SK-N-MC (cell line): ENCODE results near the gene CMSS1.
A peak's percentile ranks its signal among the peaks of the same experiment; 100 is the strongest.

Source experiments
- DNase-seq: peaks from one replicate; pipeline ENCODE4 v3.0.0-alpha.2; 2011; ENCODE audit warnings: low read depth, low spot score
- H3K27ac ChIP-seq: fragments of 200-600 bp; sonication (generic); 2 replicates; pipeline ENCODE4 v1.5.1; 2016; ENCODE audit warnings: mixed run types
- H3K36me3 ChIP-seq: fragments of 200-600 bp; sonication (generic); 2 replicates; pipeline ENCODE4 v1.6.1; 2017; ENCODE audit warnings: antibody characterized with exemption, low read length, mixed read lengths; ENCODE audit not compliant: insufficient read depth
- H3K4me3 ChIP-seq: fragments of 200-600 bp; sonication (generic); 2 replicates; pipeline ENCODE4 v1.5.1; 2016
- H3K9ac ChIP-seq: fragments of 200-600 bp; sonication (generic); 2 replicates; pipeline ENCODE4 v1.8.0; 2017; ENCODE audit warnings: mixed run types, mixed read lengths; ENCODE audit not compliant: insufficient read length
- H3K9me3 ChIP-seq: fragments of 200-600 bp; sonication (generic); 2 replicates; pipeline ENCODE4 v1.6.1; 2017; ENCODE audit warnings: low read depth, mild to moderate bottlenecking, antibody characterized with exemption, low read length, moderate library complexity, mixed read lengths
- EZH2 ChIP-seq: fragments of 200-600 bp; sonication (generic); IDR thresholded peaks from one replicate; pipeline ENCODE4 v1.6.1; 2017; ENCODE audit warnings: antibody characterized with exemption
- FOXP2 ChIP-seq: optimal IDR thresholded peaks from 2 replicates; pipeline ENCODE3; 2011; ENCODE audit warnings: mild to moderate bottlenecking, moderate library complexity; ENCODE audit not compliant: insufficient read depth; ENCODE audit errors: extremely low read length, control extremely low read depth
- POLR2AphosphoS5 ChIP-seq: IDR thresholded peaks from 2 replicates; pipeline ENCODE4 v1.6.1; 2012; ENCODE audit warnings: mild to moderate bottlenecking, low read depth, low read length, borderline replicate concordance

Gene CMSS1

GRCh38 chr3:99902091-99902490 lies 84.4 kb downstream of the CMSS1 start:
- no peak overlapping the region for H3K9ac ChIP-seq
- H3K4me3 ChIP-seq: no peak overlapping the region
- no peaks in the 10 kb centered on the region for H3K36me3 ChIP-seq
- peak overlapping the region; percentile 27; the same call in 1 of the 2 replicates for H3K27ac ChIP-seq
- no peak for DNase-seq
- no peaks in the 10 kb centered on the region for H3K9me3 ChIP-seq
- no peak for TF ChIP-seq FOXP2
- no peak for TF ChIP-seq EZH2
- TF ChIP-seq POLR2AphosphoS5: no peak

- DNase-seq: no peak
- Histone ChIP-seq H3K36me3 (no peaks in the 10 kb centered on the region), H3K4me3 (no peak overlapping the region), H3K9me3 (no peaks in the 10 kb centered on the region), H3K27ac (no peak overlapping the region), H3K9ac (no peak overlapping the region)
- TF ChIP-seq FOXP2 (no peak), EZH2 (no peak), POLR2AphosphoS5 (no peak)
Observed at GRCh38 chr3:99903869-99904268, 86.2 kb downstream of the CMSS1 start.

DNA sequence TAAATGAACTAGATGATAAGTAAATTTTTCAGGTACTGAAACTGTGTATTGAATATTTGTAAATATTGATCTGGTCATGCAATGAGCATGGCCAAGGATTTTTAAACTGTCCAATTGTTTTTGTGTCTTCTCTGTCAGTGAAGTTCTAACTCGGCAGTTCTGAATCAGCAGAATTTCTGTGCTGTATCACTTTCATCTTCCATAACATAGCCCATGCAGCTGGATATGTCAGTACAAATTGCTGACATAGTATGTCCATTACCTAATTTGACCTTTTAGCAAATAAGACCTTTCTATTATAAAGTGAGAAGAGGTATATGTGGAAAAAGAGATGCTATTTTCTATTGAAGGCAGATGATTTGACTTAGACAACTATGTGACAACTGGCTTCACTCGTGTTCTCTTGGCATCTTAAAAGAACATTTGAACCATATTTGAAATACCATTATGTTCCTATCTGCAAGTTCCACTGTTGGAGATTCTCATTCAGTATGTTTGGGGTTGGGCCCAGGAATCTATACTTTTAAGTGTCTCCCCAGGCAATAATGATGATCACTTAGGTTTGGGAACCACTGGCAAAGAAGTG lies 90.4 kb downstream of the CMSS1 start:
- no peaks in the 10 kb centered on the region for H3K9me3 ChIP-seq
- H3K36me3 ChIP-seq: no peaks in the 10 kb centered on the region
- no peak overlapping the region for H3K4me3 ChIP-seq
- no peak for DNase-seq
- no peak overlapping the region for H3K9ac ChIP-seq
- TF ChIP-seq POLR2AphosphoS5: no peak
- no peak for TF ChIP-seq FOXP2
- TF ChIP-seq EZH2: no peak
- no peak overlapping the region for H3K27ac ChIP-seq

GRCh38 chr3:99909714-99910495 lies 92.2 kb downstream of the CMSS1 start:
- H3K27ac ChIP-seq: no peak overlapping the region
- DNase-seq: no peak
- H3K9me3 ChIP-seq: no peaks in the 10 kb centered on the region
- no peaks in the 10 kb centered on the region for H3K36me3 ChIP-seq
- TF ChIP-seq FOXP2: no peak
- TF ChIP-seq POLR2AphosphoS5: no peak
- TF ChIP-seq EZH2: no peak
- H3K4me3 ChIP-seq: no peak overlapping the region
- H3K9ac ChIP-seq: no peak overlapping the region

DNA sequence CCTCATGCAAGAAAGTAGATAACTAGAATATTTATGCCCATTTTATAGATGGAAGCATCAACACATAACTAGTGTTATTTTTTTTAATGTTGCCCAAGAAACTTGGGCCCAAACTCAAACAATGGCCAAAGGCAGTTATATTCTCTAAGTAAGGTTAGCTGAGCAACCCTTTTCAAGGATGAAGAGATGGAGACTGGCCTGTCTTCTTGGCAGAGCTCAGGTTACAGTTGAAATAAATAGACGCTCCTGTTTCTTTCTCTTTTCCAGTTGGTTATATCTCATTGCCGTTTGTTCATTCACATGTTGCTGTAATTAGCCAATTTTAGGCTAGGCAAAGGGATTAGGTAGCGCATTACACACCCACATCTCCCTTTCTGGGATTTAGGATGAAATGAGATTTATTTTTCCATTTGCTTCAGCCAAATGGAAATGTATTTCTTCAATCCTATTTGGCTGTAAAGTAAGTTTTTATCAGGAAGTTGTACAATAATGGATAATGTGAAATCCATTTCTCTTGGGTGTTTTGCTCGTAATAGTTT lies 93.2 kb downstream of the CMSS1 start:
- TF ChIP-seq EZH2: no peak
- no peak for TF ChIP-seq POLR2AphosphoS5
- TF ChIP-seq FOXP2: no peak
- no peaks in the 10 kb centered on the region for H3K36me3 ChIP-seq
- H3K27ac ChIP-seq: no peak overlapping the region
- no peak overlapping the region for H3K4me3 ChIP-seq
- no peak for DNase-seq
- no peak overlapping the region for H3K9ac ChIP-seq
- H3K9me3 ChIP-seq: no peaks in the 10 kb centered on the region

DNA sequence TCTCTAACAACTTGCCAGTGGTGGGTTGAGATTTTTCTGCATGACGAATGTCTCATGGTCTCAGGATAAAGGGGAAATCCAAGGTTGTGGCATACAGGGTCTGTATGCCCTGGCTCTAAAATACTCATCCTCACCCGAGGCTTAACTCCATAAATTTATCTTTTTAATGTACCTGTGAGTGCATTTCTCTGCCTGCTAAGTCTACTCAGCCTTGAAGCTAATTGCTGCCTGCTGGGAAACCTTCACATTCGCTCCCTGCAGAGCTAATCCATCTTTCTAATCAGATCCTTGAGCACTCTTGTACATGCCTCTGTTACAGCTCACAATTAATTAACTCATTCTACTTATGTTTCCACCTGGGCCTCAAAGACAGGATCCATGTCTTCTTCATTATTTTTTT lies 93.8 kb downstream of the CMSS1 start:
- DNase-seq: no peak
- no peaks in the 10 kb centered on the region for H3K9me3 ChIP-seq
- H3K36me3 ChIP-seq: no peaks in the 10 kb centered on the region
- no peak overlapping the region for H3K4me3 ChIP-seq
- TF ChIP-seq POLR2AphosphoS5 (no peak), EZH2 (no peak), FOXP2 (no peak)
- H3K9ac ChIP-seq: no peak overlapping the region
- H3K27ac ChIP-seq: no peak overlapping the region

DNA sequence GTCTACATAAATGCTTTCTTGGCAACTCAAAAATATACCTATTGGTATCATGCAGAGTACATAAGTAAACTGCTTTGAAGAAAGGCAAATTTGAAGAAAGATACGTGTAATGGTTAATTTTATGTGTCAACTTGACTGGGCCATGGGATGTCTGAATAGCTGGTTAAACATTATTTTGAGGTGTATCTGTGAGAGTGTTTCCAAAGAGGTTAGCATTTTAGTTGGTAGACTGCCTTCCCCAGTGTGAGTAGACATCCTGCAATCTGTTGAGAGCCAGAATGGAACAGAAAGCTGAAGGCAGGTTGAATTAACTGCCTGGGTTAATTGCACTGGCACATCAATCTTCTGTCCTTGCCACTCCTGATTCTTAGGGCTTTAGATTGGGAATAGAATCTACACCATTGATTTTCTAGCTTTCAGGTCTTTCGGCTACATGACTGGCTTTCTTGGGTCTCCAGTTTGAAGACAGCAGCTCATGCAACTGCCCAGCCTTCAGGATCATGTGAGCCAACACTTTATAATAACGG lies 98.3 kb downstream of the CMSS1 start:
- Histone ChIP-seq H3K4me3 (no peak overlapping the region), H3K36me3 (no peaks in the 10 kb centered on the region), H3K9ac (no peak overlapping the region), H3K27ac (no peak overlapping the region), H3K9me3 (no peaks in the 10 kb centered on the region)
- no peak for DNase-seq
- TF ChIP-seq EZH2 (no peak), FOXP2 (no peak), POLR2AphosphoS5 (no peak)

- TF ChIP-seq FOXP2 (no peak), EZH2 (no peak), POLR2AphosphoS5 (no peak)
- no peaks in the 10 kb centered on the region for H3K9me3 ChIP-seq
- no peak for DNase-seq
- no peaks in the 10 kb centered on the region for H3K36me3 ChIP-seq
- H3K4me3 ChIP-seq: no peak overlapping the region
- no peak overlapping the region for H3K27ac ChIP-seq
- H3K9ac ChIP-seq: no peak overlapping the region
Observed at GRCh38 chr3:99918715-99919114, 101.1 kb downstream of the CMSS1 start.

- no peak overlapping the region for H3K27ac ChIP-seq
- H3K9ac ChIP-seq: no peak overlapping the region
- no peak for DNase-seq
- H3K4me3 ChIP-seq: no peak overlapping the region
- TF ChIP-seq EZH2 (no peak), FOXP2 (no peak), POLR2AphosphoS5 (no peak)
- H3K36me3 ChIP-seq: no peaks in the 10 kb centered on the region
- H3K9me3 ChIP-seq: no peaks in the 10 kb centered on the region
Observed at GRCh38 chr3:99919694-99920093, 102.0 kb downstream of the CMSS1 start.
